Measurements from ENCODE around the gene EGFL6.

DNA sequence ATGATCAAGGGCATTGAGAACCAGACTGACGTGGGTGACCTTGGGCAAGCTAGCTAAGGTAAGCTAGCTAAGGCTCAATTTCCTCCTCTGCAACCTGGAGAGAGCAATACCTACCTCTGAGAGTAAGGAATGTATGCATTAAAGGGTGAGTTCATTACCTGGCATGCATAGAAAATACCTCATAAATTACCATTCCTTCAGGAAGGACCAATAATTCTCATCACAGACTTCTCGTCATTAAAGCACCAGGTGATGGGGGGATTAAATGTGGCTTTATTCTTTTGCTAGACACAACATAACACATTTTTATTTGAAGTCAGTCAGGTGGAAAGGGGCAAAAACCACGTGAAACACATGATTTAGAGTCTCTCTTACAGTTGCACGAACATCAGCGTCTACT lies 21.5 kb downstream of the EGFL6 start:
- TF ChIP-seq, protein P1, sequence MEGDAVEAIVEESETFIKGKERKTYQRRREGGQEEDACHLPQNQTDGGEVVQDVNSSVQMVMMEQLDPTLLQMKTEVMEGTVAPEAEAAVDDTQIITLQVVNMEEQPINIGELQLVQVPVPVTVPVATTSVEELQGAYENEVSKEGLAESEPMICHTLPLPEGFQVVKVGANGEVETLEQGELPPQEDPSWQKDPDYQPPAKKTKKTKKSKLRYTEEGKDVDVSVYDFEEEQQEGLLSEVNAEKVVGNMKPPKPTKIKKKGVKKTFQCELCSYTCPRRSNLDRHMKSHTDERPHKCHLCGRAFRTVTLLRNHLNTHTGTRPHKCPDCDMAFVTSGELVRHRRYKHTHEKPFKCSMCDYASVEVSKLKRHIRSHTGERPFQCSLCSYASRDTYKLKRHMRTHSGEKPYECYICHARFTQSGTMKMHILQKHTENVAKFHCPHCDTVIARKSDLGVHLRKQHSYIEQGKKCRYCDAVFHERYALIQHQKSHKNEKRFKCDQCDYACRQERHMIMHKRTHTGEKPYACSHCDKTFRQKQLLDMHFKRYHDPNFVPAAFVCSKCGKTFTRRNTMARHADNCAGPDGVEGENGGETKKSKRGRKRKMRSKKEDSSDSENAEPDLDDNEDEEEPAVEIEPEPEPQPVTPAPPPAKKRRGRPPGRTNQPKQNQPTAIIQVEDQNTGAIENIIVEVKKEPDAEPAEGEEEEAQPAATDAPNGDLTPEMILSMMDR (IDR thresholded peaks at IDR 0.05): no peak
- TF ChIP-seq CHD2 (IDR thresholded peaks at IDR 0.05; ENCODE audit: low read length, partially characterized antibody) (no peak), GATA2 (CRISPR knock-in tag; IDR thresholded peaks at IDR 0.05) (no peak), TCF12 (IDR thresholded peaks at IDR 0.05) (no peak), MAX (IDR thresholded peaks at IDR 0.05; ENCODE audit: low read depth) (no peak), FOXM1 (IDR thresholded peaks at IDR 0.05; ENCODE audit: low read depth) (no peak), PBX3 (IDR thresholded peaks at IDR 0.05) (no peak), SIN3A (IDR thresholded peaks at IDR 0.05; ENCODE audit: borderline replicate concordance, low read depth, low read length) (no peak), MXI1 (IDR thresholded peaks at IDR 0.05; ENCODE audit: low read depth, low read length) (no peak)
- TF ChIP-seq, protein P2, sequence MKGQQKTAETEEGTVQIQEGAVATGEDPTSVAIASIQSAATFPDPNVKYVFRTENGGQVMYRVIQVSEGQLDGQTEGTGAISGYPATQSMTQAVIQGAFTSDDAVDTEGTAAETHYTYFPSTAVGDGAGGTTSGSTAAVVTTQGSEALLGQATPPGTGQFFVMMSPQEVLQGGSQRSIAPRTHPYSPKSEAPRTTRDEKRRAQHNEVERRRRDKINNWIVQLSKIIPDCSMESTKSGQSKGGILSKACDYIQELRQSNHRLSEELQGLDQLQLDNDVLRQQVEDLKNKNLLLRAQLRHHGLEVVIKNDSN (IDR thresholded peaks at IDR 0.05; ENCODE audit: borderline replicate concordance, low read depth): no peak

Measured in SK-N-SH (cell line).